22Rv1 (cell line): ENCODE results near the gene RSPH1.

Experiments
- H3K27ac ChIP-seq: fragments of 450-650 bp; 2 replicates; pipeline ENCODE4 v1.5.1; 2017
- ZFX ChIP-seq: fragments of 450-650 bp; IDR thresholded peaks from 2 replicates; pipeline ENCODE4 v1.6.1; 2017; ENCODE audit warnings: antibody characterized with exemption, borderline replicate concordance
- TF ChIP-seq, protein P1 (sequence below): fragments of 450-650 bp; IDR thresholded peaks from 2 replicates; pipeline ENCODE4 v1.5.1; 2017; ENCODE audit warnings: mild to moderate bottlenecking

Gene RSPH1

DNA sequence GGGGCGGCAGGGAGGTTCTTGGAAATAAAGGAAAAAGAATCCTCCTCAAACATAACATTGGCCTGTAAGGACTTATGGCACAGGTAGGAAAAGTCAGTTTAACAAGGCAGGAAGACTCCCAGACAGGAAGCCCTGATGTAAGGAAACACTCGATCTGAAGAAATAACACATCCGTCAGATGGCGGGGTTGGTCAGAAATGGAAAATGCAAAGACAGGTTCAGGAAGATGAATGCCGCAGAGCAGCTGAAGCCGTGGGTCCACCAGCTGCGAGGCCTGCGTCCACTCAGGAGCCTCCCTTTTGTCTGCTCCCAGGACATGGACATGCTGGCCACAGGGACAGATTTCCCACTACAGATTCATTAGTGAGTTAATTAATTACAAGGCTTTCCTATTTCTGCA lies 3.8 kb downstream of the RSPH1 start:
- no peak overlapping the region for H3K27ac ChIP-seq
- TF ChIP-seq, protein P1, sequence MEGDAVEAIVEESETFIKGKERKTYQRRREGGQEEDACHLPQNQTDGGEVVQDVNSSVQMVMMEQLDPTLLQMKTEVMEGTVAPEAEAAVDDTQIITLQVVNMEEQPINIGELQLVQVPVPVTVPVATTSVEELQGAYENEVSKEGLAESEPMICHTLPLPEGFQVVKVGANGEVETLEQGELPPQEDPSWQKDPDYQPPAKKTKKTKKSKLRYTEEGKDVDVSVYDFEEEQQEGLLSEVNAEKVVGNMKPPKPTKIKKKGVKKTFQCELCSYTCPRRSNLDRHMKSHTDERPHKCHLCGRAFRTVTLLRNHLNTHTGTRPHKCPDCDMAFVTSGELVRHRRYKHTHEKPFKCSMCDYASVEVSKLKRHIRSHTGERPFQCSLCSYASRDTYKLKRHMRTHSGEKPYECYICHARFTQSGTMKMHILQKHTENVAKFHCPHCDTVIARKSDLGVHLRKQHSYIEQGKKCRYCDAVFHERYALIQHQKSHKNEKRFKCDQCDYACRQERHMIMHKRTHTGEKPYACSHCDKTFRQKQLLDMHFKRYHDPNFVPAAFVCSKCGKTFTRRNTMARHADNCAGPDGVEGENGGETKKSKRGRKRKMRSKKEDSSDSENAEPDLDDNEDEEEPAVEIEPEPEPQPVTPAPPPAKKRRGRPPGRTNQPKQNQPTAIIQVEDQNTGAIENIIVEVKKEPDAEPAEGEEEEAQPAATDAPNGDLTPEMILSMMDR: no peak
- TF ChIP-seq ZFX: no peak

DNA sequence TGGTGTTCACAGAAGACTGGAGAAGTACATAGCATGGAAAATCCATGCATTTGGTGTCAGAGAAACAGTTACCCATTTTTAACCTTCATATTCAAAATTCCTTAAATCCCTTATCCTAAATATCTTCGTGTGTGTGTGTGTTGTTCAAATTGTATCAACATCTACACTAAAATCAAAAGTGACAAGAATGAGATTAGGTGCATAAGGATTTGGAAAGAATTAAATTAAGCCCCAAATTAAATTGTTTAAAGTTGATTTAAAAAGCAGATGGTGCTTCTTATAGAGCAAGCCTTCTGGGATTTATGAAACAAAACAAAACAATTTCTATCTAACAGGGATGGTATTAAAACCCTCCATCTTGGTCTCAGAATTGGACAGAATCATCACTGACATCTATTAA lies 4.7 kb downstream of the RSPH1 start:
- H3K27ac ChIP-seq: no peak overlapping the region
- TF ChIP-seq ZFX: no peak

DNA sequence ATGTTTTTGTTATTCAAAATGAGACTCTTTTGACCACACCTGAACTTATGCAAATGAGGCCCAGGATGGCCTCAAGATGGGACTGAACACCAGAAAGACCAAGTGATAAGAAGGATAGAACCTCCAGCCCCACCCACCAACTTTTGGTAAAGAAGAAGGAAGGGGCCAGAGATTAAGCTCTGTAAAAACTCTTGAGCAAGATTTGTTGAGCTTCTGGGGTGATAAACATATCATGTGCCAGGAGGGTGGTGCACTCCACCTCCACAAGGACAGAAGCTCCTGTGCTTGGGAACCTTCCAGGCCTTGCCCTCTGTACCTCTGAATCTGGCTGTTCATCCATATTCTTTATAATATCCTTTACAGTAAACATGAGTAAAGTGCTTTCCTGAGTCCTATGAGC lies 5.3 kb downstream of the RSPH1 start:
- TF ChIP-seq, protein P1: no peak
- TF ChIP-seq ZFX: no peak
- H3K27ac ChIP-seq: no peak overlapping the region

DNA sequence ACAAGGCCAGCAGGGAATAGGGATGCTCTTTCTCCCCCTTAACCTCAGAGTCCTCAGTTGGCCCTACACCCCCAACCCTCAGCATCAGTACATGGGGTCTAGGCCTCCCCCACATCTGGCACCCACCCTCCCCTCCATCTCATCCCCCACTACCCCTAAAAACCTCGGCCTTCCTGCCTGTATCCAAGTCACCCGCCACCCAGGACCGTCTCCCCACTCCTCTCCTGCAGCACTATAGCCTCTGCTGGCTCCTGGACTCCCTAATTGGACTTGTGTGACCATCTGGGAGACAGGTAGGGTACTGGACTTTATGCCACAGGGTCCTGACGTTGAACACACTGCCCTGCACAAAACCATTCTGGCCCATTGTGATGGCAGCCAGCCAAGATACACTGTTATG lies 6.0 kb downstream of the RSPH1 start:
- no peak for TF ChIP-seq ZFX
- TF ChIP-seq, protein P1: no peak
- H3K27ac ChIP-seq: no peak overlapping the region

DNA sequence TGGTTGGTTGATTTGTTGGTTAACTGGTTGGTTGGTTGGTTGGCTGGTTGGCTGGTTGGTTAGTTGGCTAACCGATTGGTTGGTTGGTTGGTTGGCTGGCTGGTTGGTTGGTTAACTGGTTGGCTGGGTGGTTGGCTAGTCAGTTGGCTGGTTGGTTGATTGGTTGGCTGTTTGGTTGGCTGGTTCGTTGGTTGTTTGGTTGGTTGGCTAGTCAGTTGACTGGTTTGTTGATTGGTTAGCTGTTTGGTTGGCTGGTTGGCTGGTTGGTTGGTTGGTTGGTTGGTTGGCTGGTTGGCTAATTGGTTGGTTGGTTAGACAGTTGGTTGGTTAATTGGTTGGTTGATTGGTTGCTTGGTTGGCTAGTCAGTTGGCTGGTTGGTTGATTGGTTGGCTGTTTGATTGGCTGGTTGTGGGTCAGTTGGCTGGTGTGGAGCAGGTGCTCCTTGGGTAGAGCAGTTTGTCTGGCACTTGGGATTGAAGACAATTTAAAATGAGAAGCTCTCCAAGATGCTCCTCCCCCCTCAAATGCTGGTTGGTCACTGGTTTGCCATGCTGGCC lies 6.9 kb downstream of the RSPH1 start:
- TF ChIP-seq, protein P1: no peak
- TF ChIP-seq ZFX: no peak
- no peak overlapping the region for H3K27ac ChIP-seq

DNA sequence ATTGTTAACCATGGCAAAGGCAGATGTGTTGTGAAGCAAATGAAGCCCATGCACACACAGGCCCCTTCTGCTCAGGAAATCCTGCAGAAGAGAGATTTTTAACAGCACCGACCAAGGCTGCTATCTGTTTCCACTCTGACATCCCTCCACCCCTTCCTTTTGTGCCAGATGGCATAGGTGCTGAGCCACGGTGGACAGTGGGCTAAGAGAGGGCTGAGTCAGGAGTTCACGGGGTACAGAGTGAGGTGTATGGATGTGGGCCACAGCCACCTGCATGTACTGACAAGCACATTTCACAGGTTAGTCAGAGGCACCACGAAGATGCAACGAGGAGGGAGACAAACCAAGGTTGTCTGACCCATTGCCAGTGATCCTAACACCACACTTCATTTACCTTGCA lies 9.5 kb downstream of the RSPH1 start:
- TF ChIP-seq, protein P1: no peak
- TF ChIP-seq ZFX: no peak
- no peak overlapping the region for H3K27ac ChIP-seq

DNA sequence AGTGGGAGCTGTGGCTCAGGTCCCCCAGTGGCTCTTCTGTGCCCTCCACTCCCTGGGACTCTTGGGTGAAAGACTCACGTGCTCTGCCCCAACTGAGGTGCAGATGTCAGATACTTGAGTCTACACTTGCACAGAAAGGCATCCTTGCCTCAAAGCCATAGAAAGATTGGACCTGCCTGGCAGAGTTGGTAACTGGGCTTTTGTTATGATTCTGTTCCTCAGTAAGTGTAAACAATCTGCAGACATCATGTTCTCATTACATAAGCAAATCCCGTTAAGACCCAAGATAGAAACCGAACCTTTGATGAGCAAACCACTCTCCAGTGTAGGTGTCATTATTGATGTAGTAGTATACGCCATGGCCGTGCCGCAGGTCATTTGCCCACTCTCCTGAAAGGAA lies 10.0 kb downstream of the RSPH1 start:
- H3K27ac ChIP-seq: no peak overlapping the region
- TF ChIP-seq, protein P1: no peak
- no peak for TF ChIP-seq ZFX

DNA sequence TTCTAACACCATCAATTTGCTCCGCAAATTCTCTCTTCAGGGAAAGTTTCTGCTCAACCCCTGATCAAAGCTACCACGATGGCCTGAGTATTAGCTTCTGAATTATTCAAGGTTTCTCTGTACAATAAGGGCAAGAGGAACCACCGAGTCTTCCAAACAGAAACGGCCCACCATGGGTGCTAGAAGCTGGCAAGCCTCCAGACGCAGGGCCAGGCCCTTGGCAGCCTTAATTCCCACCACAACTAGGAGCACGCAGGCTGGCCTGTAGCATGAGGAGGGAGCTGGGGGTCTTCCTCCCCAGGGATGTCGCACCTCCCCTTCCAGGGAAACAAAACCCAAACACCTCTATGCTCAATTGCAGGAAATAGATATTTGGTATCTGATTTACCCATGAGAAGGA lies 11.1 kb downstream of the RSPH1 start:
- H3K27ac ChIP-seq: no peak overlapping the region
- TF ChIP-seq, protein P1: no peak
- TF ChIP-seq ZFX: no peak
